ENCODE measurements around the gene LTB4R. TPM values are rescaled to one million over a fixed set of nuclear protein-coding genes. Genes with fewer than 3 reads are reported as not detected.

Gene LTB4R
- polyA plus RNA-seq, 1 donor from 2014 or later, result 4.3 TPM

DNA sequence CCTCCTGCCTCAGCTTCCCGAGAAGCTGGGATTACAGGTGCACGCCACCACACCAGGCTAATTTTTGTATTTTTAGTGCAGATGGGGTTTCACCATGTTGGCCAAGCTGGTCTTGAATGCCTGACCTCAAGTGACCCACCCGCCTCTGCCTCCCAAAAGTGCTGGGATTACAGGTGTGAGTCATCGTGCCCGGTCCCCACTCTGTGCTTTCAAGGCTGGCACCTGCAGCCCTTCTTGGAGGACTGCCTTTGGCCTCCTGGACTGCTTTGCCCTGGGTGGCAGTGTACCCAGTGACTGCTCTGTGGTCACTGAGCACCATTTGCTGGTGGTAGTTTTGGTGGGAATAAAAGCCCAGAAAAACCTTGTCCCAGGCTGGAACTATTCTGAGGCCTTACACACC is 24.3 kb upstream of the LTB4R start:
- H3K79me2 ChIP-seq (replicated peaks; ENCODE audit: insufficient read depth, low read length), result no peaks in the 10 kb centered on the region
- TF ChIP-seq, protein P1, sequence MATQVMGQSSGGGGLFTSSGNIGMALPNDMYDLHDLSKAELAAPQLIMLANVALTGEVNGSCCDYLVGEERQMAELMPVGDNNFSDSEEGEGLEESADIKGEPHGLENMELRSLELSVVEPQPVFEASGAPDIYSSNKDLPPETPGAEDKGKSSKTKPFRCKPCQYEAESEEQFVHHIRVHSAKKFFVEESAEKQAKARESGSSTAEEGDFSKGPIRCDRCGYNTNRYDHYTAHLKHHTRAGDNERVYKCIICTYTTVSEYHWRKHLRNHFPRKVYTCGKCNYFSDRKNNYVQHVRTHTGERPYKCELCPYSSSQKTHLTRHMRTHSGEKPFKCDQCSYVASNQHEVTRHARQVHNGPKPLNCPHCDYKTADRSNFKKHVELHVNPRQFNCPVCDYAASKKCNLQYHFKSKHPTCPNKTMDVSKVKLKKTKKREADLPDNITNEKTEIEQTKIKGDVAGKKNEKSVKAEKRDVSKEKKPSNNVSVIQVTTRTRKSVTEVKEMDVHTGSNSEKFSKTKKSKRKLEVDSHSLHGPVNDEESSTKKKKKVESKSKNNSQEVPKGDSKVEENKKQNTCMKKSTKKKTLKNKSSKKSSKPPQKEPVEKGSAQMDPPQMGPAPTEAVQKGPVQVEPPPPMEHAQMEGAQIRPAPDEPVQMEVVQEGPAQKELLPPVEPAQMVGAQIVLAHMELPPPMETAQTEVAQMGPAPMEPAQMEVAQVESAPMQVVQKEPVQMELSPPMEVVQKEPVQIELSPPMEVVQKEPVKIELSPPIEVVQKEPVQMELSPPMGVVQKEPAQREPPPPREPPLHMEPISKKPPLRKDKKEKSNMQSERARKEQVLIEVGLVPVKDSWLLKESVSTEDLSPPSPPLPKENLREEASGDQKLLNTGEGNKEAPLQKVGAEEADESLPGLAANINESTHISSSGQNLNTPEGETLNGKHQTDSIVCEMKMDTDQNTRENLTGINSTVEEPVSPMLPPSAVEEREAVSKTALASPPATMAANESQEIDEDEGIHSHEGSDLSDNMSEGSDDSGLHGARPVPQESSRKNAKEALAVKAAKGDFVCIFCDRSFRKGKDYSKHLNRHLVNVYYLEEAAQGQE (IDR thresholded peaks at IDR 0.05; ENCODE audit: borderline replicate concordance), result no peak
- no peaks in the 10 kb centered on the region for H3K9me3 ChIP-seq (ENCODE audit: low read length)
- H3K36me3 ChIP-seq (ENCODE audit: insufficient read depth, low read length), result no peaks in the 10 kb centered on the region
- H3K27me3 ChIP-seq (ENCODE audit: insufficient read depth, low read depth, low read length), result no peaks in the 10 kb centered on the region
- H3K27ac ChIP-seq (ENCODE audit: low read length), result no peak overlapping the region
- no peak overlapping the region for H2AFZ ChIP-seq (ENCODE audit: low read depth, low read length)
- no peak overlapping the region for H3K9ac ChIP-seq (ENCODE audit: low read length)
- H3K9me2 ChIP-seq (ENCODE audit: insufficient read depth, low read length), result no peaks in the 10 kb centered on the region
- no peak overlapping the region for H3K4me3 ChIP-seq (ENCODE audit: low read length)
- no peak overlapping the region for H3K4me2 ChIP-seq (ENCODE audit: low read length)
- H4K20me1 ChIP-seq (ENCODE audit: insufficient read depth), result no peaks in the 10 kb centered on the region
- H3F3A ChIP-seq (ENCODE audit: insufficient read depth, low read length, poor library complexity, severe bottlenecking), result no peaks in the 10 kb centered on the region

DNA sequence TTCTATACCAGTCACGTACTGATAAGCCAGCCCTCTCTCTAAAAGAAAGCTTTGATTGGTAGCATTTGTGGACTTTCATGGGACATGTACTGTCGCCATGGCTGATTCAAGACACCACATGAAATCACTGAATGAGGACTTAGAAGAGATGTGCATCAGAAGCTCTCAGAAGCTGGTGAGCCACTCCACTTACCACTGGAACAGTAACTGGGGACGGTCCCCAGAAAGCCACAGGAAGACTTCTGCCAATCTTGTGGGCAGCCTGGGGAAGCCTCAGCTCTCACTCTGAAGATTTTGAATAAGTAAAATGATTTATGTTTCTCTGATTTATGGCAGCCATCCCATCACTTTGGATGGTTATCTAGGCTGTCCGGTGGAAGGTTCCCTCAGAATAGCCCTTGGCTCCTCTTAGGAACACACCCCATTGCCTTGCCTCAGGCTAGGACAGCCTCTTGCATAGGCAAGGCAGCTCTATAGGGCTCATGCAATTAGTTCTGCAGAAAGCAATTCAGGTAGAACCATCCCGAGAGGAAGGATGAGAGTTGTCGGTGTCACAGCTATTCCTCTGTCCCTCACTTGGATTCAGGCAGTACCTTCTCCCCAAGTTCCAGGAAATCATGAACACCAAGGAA is 21.5 kb upstream of the LTB4R start:
- H4K20me1 ChIP-seq (ENCODE audit: insufficient read depth), result no peaks in the 10 kb centered on the region

More for the DNA sequence above, 21.5 kb upstream of the LTB4R start:
- H3K27ac ChIP-seq (ENCODE audit: low read length), result no peak overlapping the region
- no peaks in the 10 kb centered on the region for H3F3A ChIP-seq (ENCODE audit: insufficient read depth, low read length, poor library complexity, severe bottlenecking)
- TF ChIP-seq RAD21 (conservative IDR thresholded peaks at IDR 0.05) (no peak), EZH2 (IDR thresholded peaks at IDR 0.05; ENCODE audit: borderline replicate concordance, insufficient read depth, low read length, poor library complexity, severe bottlenecking) (no peak), TAF1 (IDR thresholded peaks at IDR 0.05; ENCODE audit: low read depth) (no peak), SMC3 (conservative IDR thresholded peaks at IDR 0.05; ENCODE audit: poor library complexity) (no peak), EP300 (conservative IDR thresholded peaks at IDR 0.05; ENCODE audit: poor library complexity, severe bottlenecking) (no peak), MXI1 (conservative IDR thresholded peaks at IDR 0.05; ENCODE audit: poor library complexity, severe bottlenecking) (no peak), POLR2AphosphoS5 (IDR thresholded peaks at IDR 0.05) (no peak)
- TF ChIP-seq, protein P1 (IDR thresholded peaks at IDR 0.05; ENCODE audit: borderline replicate concordance), result no peak
- TF ChIP-seq, protein P2, sequence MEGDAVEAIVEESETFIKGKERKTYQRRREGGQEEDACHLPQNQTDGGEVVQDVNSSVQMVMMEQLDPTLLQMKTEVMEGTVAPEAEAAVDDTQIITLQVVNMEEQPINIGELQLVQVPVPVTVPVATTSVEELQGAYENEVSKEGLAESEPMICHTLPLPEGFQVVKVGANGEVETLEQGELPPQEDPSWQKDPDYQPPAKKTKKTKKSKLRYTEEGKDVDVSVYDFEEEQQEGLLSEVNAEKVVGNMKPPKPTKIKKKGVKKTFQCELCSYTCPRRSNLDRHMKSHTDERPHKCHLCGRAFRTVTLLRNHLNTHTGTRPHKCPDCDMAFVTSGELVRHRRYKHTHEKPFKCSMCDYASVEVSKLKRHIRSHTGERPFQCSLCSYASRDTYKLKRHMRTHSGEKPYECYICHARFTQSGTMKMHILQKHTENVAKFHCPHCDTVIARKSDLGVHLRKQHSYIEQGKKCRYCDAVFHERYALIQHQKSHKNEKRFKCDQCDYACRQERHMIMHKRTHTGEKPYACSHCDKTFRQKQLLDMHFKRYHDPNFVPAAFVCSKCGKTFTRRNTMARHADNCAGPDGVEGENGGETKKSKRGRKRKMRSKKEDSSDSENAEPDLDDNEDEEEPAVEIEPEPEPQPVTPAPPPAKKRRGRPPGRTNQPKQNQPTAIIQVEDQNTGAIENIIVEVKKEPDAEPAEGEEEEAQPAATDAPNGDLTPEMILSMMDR (IDR thresholded peaks at IDR 0.05; ENCODE audit: poor library complexity, severe bottlenecking), result no peak
- H3K4me3 ChIP-seq (ENCODE audit: low read length), result no peak overlapping the region
- no peak overlapping the region for H2AFZ ChIP-seq (ENCODE audit: low read depth, low read length)
- H3K36me3 ChIP-seq (ENCODE audit: insufficient read depth, low read length), result no peaks in the 10 kb centered on the region
- H3K9ac ChIP-seq (ENCODE audit: low read length), result no peak overlapping the region
- H3K27me3 ChIP-seq (ENCODE audit: insufficient read depth, low read depth, low read length), result no peaks in the 10 kb centered on the region
- H3K9me2 ChIP-seq (ENCODE audit: insufficient read depth, low read length), result no peaks in the 10 kb centered on the region
- no peak overlapping the region for H3K4me2 ChIP-seq (ENCODE audit: low read length)
- no peaks in the 10 kb centered on the region for H3K79me2 ChIP-seq (replicated peaks; ENCODE audit: insufficient read depth, low read length)
- no peaks in the 10 kb centered on the region for H3K9me3 ChIP-seq (ENCODE audit: low read length)
